Measurements from ENCODE around the gene ACAP2.

- TF ChIP-seq PRRX2 (CRISPR knock-in tag; IDR thresholded peaks at IDR 0.05) (no peak), ZNF423 (CRISPR knock-in tag; IDR thresholded peaks at IDR 0.05) (no peak), CTCF (IDR thresholded peaks at IDR 0.05) (no peak), MYBL2 (CRISPR knock-in tag; IDR thresholded peaks at IDR 0.05) (no peak), MAX (CRISPR knock-in tag; IDR thresholded peaks at IDR 0.05) (no peak), E2F4 (CRISPR knock-in tag; IDR thresholded peaks at IDR 0.05; ENCODE audit: borderline replicate concordance, low read depth) (no peak), ATF2 (CRISPR knock-in tag; IDR thresholded peaks at IDR 0.05; ENCODE audit: borderline replicate concordance, low read depth) (no peak), IRF1 (CRISPR knock-in tag; IDR thresholded peaks at IDR 0.05) (no peak)
Observed at GRCh38 chr3:195386739-195387138, 56.1 kb downstream of the ACAP2 start.
